ENCODE results near the gene TAF11L11. TPM values are rescaled to one million over a fixed set of nuclear protein-coding genes. Genes with fewer than 3 reads are reported as not detected.
"Not testable (repeated sequence)": the region's sequence is repeated elsewhere in the genome, so short reads cannot be mapped to it uniquely, and the experiment has no call there.

The TAF11L11 gene
- total and polyA plus RNA-seq, 2 donors, result not detected

DNA sequence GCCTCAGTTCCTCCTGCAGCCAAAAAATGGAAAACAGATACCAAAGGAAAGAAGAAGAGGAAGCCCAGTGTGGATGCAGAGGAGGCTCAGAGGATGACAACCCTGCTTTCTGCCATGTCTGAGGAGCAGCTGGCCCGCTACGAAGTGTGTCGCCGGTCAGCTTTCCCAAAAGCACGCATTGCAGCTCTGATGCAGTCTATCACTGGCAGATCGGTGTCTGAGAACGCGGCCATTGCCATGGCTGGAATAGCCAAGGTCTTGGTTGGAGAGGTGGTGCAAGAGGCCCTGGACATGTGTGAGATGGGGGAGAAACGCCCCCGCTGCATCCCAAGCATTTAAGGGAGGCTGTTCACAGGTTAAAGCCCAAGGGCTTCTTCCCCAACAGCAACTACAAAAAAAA lies 45.2 kb downstream of the TAF11L11 start:
- H3K36me3 ChIP-seq (ENCODE audit: insufficient read depth); H3K4me1 ChIP-seq (ENCODE audit: insufficient read depth); DNase-seq (ENCODE audit: extremely low spot score); H3K4me3 ChIP-seq (ENCODE audit: low read depth, low read length); H3K27ac ChIP-seq (ENCODE audit: low read depth): not testable (repeated sequence)
- WGBS, result 97% methylated on average over 10 of the region's 10 CpGs

DNA sequence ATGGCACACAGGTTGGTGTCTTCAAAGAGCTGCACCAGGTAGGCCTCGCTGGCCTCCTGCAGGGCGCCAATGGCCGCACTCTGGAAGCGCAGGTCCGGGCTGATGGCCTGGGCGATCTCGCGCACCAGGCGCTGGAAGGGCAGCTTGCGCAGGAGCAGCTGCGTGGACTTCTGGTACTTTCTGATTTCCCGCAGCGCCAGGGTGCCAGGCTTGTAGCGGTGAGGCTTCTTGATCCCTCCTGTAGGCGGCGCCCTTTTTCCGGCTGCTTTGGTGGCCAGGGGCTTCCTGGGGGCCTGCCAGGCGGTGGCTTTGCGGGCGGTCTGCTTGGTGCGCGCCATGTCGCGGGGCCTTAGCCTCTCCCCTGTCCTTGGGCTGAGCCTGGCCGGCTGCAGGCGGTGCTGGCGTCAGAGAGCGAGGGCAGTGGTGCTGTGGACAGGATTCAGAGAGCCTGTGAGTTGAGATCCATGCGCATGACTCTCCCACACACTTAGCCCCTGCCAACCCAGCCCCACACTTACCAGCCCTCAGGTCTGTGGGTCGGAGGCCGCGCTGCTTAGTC lies 51.3 kb downstream of the TAF11L11 start:
- DNase-seq (ENCODE audit: extremely low spot score); H3K4me3 ChIP-seq (ENCODE audit: low read depth, low read length); H3K36me3 ChIP-seq (ENCODE audit: insufficient read depth); H3K4me1 ChIP-seq (ENCODE audit: insufficient read depth); H3K27ac ChIP-seq (ENCODE audit: low read depth): not testable (repeated sequence)
- 97% methylated on average over 32 of the region's 32 CpGs for WGBS

Small RNAs within 50 kb of the gene (small RNA-seq; reads per million reads assigned to genes)
- gene AC233724.1 (not detected), gene AC233724.2 (not detected), gene AC233724.3 (not detected), gene AC233724.4 (not detected), gene AC233724.6 (not detected), gene AC233724.7 (not detected)

Other genes with a start within 250 kb of the TAF11L11 start
- not detected for gene TAF11L2, start 106.0 kb upstream of the TAF11L11 start, total RNA-seq
- not detected for gene TAF11L2, start 106.0 kb upstream of the TAF11L11 start, polyA plus RNA-seq
- not detected for gene TAF11L3, start 85.8 kb upstream of the TAF11L11 start, total RNA-seq
- not detected for gene TAF11L3, start 85.8 kb upstream of the TAF11L11 start, polyA plus RNA-seq
- gene TAF11L4, start 82.4 kb upstream of the TAF11L11 start, total RNA-seq, result not detected
- not detected for gene TAF11L4, start 82.4 kb upstream of the TAF11L11 start, polyA plus RNA-seq
- gene TAF11L5, start 78.9 kb upstream of the TAF11L11 start, total RNA-seq, result not detected
- not detected for gene TAF11L5, start 78.9 kb upstream of the TAF11L11 start, polyA plus RNA-seq
- gene TAF11L6, start 75.5 kb upstream of the TAF11L11 start, total RNA-seq, result not detected
- gene TAF11L6, start 75.5 kb upstream of the TAF11L11 start, polyA plus RNA-seq, result not detected
- not detected for gene TAF11L7, start 18.4 kb upstream of the TAF11L11 start, total RNA-seq
- gene TAF11L7, start 18.4 kb upstream of the TAF11L11 start, polyA plus RNA-seq, result not detected
- not detected for gene TAF11L8, start 13.2 kb upstream of the TAF11L11 start, total RNA-seq
- gene TAF11L8, start 13.2 kb upstream of the TAF11L11 start, polyA plus RNA-seq, result not detected
- not detected for gene TAF11L9, start 9.8 kb upstream of the TAF11L11 start, total RNA-seq
- not detected for gene TAF11L9, start 9.8 kb upstream of the TAF11L11 start, polyA plus RNA-seq
- not detected for gene TAF11L10, start 6.4 kb upstream of the TAF11L11 start, total RNA-seq
- gene TAF11L10, start 6.4 kb upstream of the TAF11L11 start, polyA plus RNA-seq, result not detected
- gene TAF11L12, start 6.2 kb downstream of the TAF11L11 start, total RNA-seq, result not detected
- gene TAF11L12, start 6.2 kb downstream of the TAF11L11 start, polyA plus RNA-seq, result not detected
- gene TAF11L13, start 27.9 kb downstream of the TAF11L11 start, total RNA-seq, result not detected
- gene TAF11L13, start 27.9 kb downstream of the TAF11L11 start, polyA plus RNA-seq, result not detected
- gene TAF11L14, start 30.3 kb downstream of the TAF11L11 start, total RNA-seq, result not detected
- not detected for gene TAF11L14, start 30.3 kb downstream of the TAF11L11 start, polyA plus RNA-seq

All from urinary bladder (tissue), 4 donors.